Neural cell (in vitro differentiated cells): ENCODE results near the gene KRTAP10-3. TPM values are rescaled to one million over a fixed set of nuclear protein-coding genes. Genes with fewer than 3 reads are reported as not detected.

ENCODE experiments used
- H2AFZ ChIP-seq: fragments of 200-600, 300-800 bp; sonication (generic), shearing (Covaris generic); 2 replicates; pipeline ENCODE4 v1.6.0; 2014; ENCODE audit warnings: low read depth, mild to moderate bottlenecking, antibody characterized with exemption, low read length, moderate library complexity
- H3F3A ChIP-seq: fragments of 200-600 bp; shearing (Covaris generic); 2 replicates; pipeline ENCODE4 v1.6.1; 2016; ENCODE audit warnings: mild to moderate bottlenecking, moderate library complexity, mixed read lengths, antibody characterized with exemption, low read length; ENCODE audit not compliant: insufficient read depth, poor library complexity, severe bottlenecking
- H3K27ac ChIP-seq: fragments of 200-600, 300-800 bp; sonication (generic), shearing (Covaris generic); 2 replicates; pipeline ENCODE4 v1.5.1; 2014; ENCODE audit warnings: mild to moderate bottlenecking, low read length, moderate library complexity
- H3K27me3 ChIP-seq: fragments of 300-800, 200-600 bp; sonication (generic), shearing (Covaris generic); 2 replicates; pipeline ENCODE4 v1.6.0; 2014; ENCODE audit warnings: mild to moderate bottlenecking, low read depth, low read length, moderate library complexity; ENCODE audit not compliant: insufficient read depth
- H3K36me3 ChIP-seq: fragments of 300-800, 200-600 bp; sonication (generic), shearing (Covaris generic); 2 replicates; pipeline ENCODE4 v1.5.1; 2014; ENCODE audit warnings: mild to moderate bottlenecking, antibody characterized with exemption, low read length, moderate library complexity; ENCODE audit not compliant: insufficient read depth
- H3K4me2 ChIP-seq: fragments of 300-800, 200-600 bp; sonication (generic), shearing (Covaris generic); 2 replicates; pipeline ENCODE4 v1.6.0; 2014; ENCODE audit warnings: mild to moderate bottlenecking, low read length
- H3K4me3 ChIP-seq: fragments of 300-800, 200-600 bp; sonication (generic), shearing (Covaris generic); 2 replicates; pipeline ENCODE4 v1.5.1; 2014; ENCODE audit warnings: mild to moderate bottlenecking, low read length, moderate library complexity
- H3K79me2 ChIP-seq: fragments of 200-600 bp; shearing (Covaris generic); replicated peaks from 2 replicates; pipeline ENCODE4 v1.6.0; 2014; ENCODE audit warnings: mild to moderate bottlenecking, low read length, moderate library complexity; ENCODE audit not compliant: insufficient read depth
- H3K9ac ChIP-seq: fragments of 300-800, 200-600 bp; sonication (generic), shearing (Covaris generic); 2 replicates; pipeline ENCODE4 v1.6.1; 2016; ENCODE audit warnings: mild to moderate bottlenecking, low read length, mixed read lengths
- H3K9me2 ChIP-seq: fragments of 200-600 bp; shearing (Covaris generic); 2 replicates; pipeline ENCODE4 v1.6.1; 2016; ENCODE audit warnings: mild to moderate bottlenecking, low read length, mixed read lengths; ENCODE audit not compliant: insufficient read depth
- H3K9me3 ChIP-seq: fragments of 200-600, 300-800 bp; sonication (generic), shearing (Covaris generic); 2 replicates; pipeline ENCODE4 v1.6.1; 2016; ENCODE audit warnings: mild to moderate bottlenecking, mixed run types, low read length, moderate library complexity, mixed read lengths
- H4K20me1 ChIP-seq: fragments of 200-600 bp; shearing (Covaris generic); 2 replicates; pipeline ENCODE4 v1.6.1; 2016; ENCODE audit warnings: mild to moderate bottlenecking, mixed run types; ENCODE audit not compliant: insufficient read depth
- CTCF ChIP-seq: fragments of 450-650 bp; IDR thresholded peaks from 2 replicates; pipeline ENCODE4 v1.5.1; 2014; ENCODE audit warnings: antibody characterized with exemption, mild to moderate bottlenecking, moderate library complexity; ENCODE audit not compliant: poor library complexity, severe bottlenecking
- EP300 ChIP-seq: fragments of 450-650 bp; conservative IDR thresholded peaks from 2 replicates; pipeline ENCODE4 v1.6.1; 2014; ENCODE audit warnings: antibody characterized with exemption, mild to moderate bottlenecking, moderate library complexity; ENCODE audit not compliant: poor library complexity, severe bottlenecking
- EZH2 ChIP-seq: fragments of 200-600, 300-800 bp; shearing (Covaris generic), sonication (generic); IDR thresholded peaks from 2 replicates; pipeline ENCODE4 v1.6.1; 2014; ENCODE audit warnings: antibody characterized with exemption, low read length, borderline replicate concordance, mild to moderate bottlenecking; ENCODE audit not compliant: insufficient read depth, poor library complexity, severe bottlenecking
- MXI1 ChIP-seq: fragments of 450-650 bp; conservative IDR thresholded peaks from 2 replicates; pipeline ENCODE4 v1.6.1; 2014; ENCODE audit warnings: antibody characterized with exemption, mild to moderate bottlenecking; ENCODE audit not compliant: poor library complexity, severe bottlenecking
- POLR2AphosphoS5 ChIP-seq: IDR thresholded peaks from 2 replicates; pipeline ENCODE4 v1.6.1; 2012
- RAD21 ChIP-seq: fragments of 450-650 bp; conservative IDR thresholded peaks from 2 replicates; pipeline ENCODE4 v1.6.1; 2014; ENCODE audit warnings: antibody characterized with exemption, mild to moderate bottlenecking, moderate library complexity
- REST ChIP-seq: IDR thresholded peaks from 2 replicates; pipeline ENCODE4 v1.6.1; 2012; ENCODE audit warnings: borderline replicate concordance
- SMC3 ChIP-seq: fragments of 450-650 bp; conservative IDR thresholded peaks from 2 replicates; pipeline ENCODE4 v1.6.1; 2014; ENCODE audit warnings: antibody characterized with exemption, mild to moderate bottlenecking, moderate library complexity; ENCODE audit not compliant: poor library complexity
- TAF1 ChIP-seq: IDR thresholded peaks from 2 replicates; pipeline ENCODE4 v1.6.1; 2012; ENCODE audit warnings: low read depth
- polyA plus RNA-seq: library from polyadenylated mRNA; depleted of rRNA; stranded (reverse); fragments of >200 nt; gene quantifications from 2 replicates; pipeline ENCODE4 v1.2.3, GENCODE V29; 2014

Gene KRTAP10-3
- polyA plus RNA-seq, 1 donor from 2014 or later: not detected

- Histone ChIP-seq H2AFZ (no peak overlapping the region), H4K20me1 (no peaks in the 10 kb centered on the region), H3K27ac (no peak overlapping the region), H3F3A (no peaks in the 10 kb centered on the region), H3K4me3 (no peak overlapping the region), H3K36me3 (no peaks in the 10 kb centered on the region), H3K9ac (no peak overlapping the region), H3K4me2 (no peak overlapping the region), H3K9me2 (no peaks in the 10 kb centered on the region), H3K79me2 (no peaks in the 10 kb centered on the region), H3K27me3 (no peaks in the 10 kb centered on the region), H3K9me3 (no peaks in the 10 kb centered on the region)
- no peak for TF ChIP-seq CTCF
- no peak for TF ChIP-seq POLR2AphosphoS5
- TF ChIP-seq REST: no peak
- no peak for TF ChIP-seq MXI1
- TF ChIP-seq EZH2: no peak
- TF ChIP-seq SMC3: no peak
- TF ChIP-seq EP300: no peak
- no peak for TF ChIP-seq TAF1
- TF ChIP-seq RAD21: no peak
Observed at GRCh38 chr21:44527156-44527982, 31.2 kb downstream of the KRTAP10-3 start.

- Histone ChIP-seq H3K36me3 (no peaks in the 10 kb centered on the region), H3K9me2 (no peaks in the 10 kb centered on the region), H3K27ac (no peak overlapping the region), H3K4me2 (no peak overlapping the region), H3K27me3 (no peaks in the 10 kb centered on the region), H3F3A (no peaks in the 10 kb centered on the region), H3K4me3 (no peak overlapping the region), H4K20me1 (no peaks in the 10 kb centered on the region), H2AFZ (no peak overlapping the region), H3K9ac (no peak overlapping the region), H3K79me2 (no peaks in the 10 kb centered on the region), H3K9me3 (no peaks in the 10 kb centered on the region)
- TF ChIP-seq CTCF (no peak), SMC3 (no peak), REST (no peak), EZH2 (no peak), RAD21 (no peak), EP300 (no peak), MXI1 (no peak), POLR2AphosphoS5 (no peak), TAF1 (no peak)
Observed at GRCh38 chr21:44526096-44526997, 32.2 kb downstream of the KRTAP10-3 start.
